Activated T-cell treated with anti-CD3 and anti-CD28 coated beads for 48 hours (primary cell): Measurements from ENCODE around the gene PLA2G7.

Experiments used
- DNase-seq: peaks from one replicate; pipeline ENCODE4 v3.0.0-alpha.2; 2020; ENCODE audit warnings: low read depth

Gene PLA2G7

DNA sequence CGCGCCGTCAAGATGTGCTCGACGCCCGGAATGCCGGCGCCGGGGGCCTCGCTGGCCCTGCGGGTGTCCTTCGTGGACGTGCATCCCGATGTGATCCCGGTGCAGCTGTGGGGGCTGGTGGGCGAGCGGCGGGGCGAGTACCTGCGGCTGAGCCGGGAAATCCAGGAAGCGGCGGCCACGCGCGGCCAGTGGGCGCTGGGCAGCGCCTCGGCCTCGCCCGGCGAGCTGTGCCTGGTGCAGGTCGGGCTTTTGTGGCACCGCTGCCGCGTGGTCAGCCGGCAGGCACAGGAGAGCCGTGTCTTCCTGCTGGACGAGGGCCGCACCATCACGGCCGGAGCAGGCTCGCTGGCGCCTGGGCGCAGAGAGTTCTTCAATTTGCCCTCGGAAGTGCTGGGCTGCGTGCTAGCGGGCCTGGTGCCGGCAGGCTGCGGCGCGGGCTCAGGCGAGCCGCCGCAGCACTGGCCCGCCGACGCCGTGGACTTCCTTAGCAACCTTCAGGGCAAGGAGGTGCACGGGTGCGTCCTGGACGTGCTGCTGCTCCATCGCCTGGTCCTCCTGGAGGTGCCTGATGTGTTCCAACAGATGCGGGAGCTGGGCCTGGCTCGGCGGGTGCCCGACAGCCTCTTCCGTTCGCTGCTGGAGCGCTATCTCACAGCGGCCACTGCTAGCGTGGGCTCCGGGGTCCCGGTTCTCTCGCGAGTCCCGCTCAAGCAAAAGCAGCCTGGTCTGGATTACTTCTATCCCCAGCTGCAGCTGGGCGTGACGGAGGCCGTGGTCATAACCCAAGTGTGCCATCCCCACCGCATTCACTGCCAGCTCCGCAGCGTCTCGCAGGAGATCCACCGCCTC lies 46.8 kb downstream of the PLA2G7 start:
- no peak for DNase-seq

DNA sequence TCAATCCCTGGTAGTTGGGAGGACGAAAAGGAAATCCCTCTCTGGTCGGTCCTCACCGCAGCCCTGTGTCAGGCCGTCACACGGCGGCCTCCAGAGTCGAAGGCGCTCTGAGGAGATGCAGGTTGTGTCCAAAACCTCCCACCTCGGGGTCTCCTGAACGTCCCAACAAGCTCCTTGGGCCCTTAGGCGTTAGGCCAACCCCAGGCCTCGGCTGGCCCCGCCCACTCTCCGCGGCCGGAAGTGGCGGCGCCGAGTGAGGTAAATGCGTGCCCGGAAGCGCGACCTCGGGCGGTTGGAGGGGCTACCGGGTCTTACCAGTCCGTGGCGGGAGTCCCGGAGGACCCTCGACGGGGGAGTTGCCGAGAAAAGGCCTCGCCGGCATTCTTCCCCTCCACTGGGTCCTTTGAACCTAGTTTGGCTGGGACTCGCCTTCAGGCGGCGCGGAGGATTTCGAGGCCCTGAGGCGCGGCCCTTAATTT lies 47.5 kb downstream of the PLA2G7 start, which contains the start of gene TDRD6:
TDRD6 (plus strand) TSS at position 267 of the 479 bp plus-strand sequence. CDS start 244 bp downstream, outside the sequence.
- no peak for DNase-seq

DNA sequence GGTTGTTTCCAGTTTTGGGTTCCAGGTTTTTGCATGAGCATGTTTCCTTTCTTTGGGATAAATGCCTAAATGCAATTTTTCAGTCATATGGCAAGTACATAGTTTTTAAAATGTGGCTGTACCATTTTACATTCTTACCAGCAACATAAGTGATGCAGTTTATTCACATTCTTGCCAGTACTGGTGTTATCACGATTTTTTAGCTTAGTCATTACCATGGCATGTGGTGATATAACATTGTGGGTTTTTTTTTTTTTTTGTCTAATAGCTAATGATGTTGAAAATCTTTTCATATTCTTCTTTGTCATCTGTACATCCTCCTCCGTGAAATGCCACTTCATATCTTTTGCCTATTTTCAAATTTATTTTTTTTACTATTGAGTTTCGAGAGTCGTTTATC lies 50.4 kb downstream of the PLA2G7 start:
- DNase-seq: no peak

DNA sequence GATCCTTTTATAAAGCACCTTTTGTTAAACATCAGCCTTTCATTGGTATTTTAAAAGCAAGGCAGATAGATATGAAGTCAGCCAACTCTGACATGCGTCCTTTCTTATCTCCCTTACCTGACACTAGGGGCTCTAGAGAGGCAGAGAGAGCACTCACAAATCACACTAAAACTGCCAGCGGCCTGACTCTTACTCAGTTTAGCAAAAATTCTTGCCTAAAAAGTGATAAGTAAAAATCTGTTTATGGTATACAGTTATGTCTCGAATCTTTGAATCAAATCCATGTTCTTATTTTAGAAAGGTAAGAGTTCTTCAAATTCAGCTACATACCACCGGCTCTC lies 57.9 kb downstream of the PLA2G7 start:
- DNase-seq: no peak

DNA sequence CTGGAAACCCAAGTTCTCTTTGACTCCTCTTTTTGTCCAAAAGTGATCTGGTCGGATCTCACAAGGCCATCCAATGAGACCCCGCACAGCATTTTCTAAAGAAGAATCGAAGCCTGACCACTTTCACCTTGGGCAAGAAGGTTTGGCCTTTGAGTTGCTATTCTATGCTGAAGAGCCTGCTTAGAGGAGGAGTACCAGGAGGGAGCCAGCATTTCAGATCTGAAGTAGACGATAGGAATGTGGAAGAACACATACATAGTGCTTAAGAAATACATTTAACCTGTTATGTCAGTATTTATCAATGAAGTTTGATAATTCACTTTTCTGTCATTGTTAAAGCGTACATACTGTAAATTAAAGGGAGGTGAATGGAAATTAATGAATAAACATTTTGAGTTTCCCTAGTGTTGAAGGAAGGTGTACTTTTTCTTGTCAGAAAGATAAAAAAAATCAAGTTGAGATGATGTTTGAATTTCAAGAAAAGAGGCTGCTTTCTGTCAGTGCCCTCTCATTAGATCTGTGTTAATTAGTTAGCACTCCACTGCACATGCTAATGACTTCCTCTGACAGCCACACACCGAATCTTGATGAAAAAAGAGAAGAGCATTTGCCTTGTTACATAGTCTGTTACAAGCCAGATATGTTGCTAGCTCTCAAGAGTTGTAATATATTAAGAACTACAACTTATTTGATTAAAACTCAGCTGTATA lies 58.4 kb downstream of the PLA2G7 start:
- DNase-seq: no peak

DNA sequence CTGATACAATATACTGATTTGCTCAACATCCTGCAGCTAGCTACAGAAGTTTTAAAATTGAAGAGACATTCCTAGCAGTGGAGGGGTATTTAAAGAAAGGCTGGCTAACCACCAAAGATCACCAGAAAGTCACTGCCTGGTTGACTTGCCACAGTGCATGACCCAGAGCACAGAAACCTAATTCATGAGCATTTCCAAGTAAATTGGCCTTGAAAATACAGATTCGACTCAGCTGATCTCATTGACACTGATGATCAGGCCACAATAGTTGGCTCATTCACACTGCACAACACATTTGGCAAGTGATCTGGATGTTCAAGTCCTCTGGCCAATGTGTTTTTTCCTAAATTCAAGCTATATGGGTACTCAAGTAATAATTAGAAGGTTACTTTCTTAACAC lies 60.8 kb downstream of the PLA2G7 start:
- no peak for DNase-seq

DNA sequence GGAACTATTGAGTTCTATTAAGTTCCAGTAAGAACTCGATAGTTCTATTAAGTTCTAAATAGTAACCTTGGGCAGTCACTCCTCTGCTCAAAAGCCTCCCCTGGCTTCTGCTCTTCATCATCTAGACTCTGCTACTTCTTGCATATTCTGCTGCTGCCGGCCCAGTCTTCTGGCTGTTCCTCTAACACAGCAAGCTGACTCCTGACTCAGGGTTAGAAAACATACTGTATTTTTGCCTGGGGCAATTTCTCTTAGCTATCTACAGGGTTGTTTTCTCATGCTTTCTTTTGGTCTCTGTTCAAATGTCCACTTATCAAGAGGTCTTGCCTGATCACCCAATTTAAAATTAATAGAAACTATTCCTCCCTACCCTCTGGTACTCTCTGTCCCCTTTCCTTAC lies 67.8 kb downstream of the PLA2G7 start:
- DNase-seq: no peak

DNA sequence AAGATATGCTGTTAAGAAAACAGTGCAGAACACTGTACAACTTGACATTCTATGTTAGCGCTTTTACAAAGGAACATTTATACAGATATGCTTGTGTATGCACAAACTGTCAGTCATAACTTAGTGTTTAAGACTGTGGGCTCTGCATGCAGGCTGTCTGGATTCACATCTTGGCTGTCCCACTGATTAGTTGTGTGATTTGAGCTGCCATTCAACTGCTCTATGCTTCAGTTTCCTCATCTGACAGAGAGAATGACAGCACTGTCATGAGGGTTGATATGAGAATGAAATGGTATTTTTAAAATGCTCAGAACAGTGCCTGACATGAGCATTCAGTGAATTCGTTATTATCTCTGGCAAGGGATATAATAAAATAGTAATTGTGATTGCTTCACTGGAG lies 73.7 kb downstream of the PLA2G7 start:
- DNase-seq: no peak

DNA sequence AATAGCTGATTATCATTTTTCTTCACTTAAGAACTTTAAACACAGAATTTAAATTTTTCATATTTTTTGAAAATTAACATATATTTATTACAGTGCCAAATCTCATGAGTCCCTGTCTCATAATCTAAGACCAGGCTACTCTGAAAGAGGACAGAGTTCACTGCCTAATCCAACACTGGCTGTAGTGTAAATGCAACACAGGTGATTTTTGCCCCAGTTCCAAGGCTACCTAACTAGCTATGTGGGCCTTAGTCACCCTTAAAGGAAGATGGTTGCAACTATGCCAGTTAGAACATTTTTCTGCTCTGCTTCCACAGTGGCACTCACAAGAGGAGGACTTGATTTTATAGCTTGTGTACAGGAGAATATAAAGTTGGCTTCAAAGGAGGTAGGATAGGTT lies 77.5 kb downstream of the PLA2G7 start:
- no peak for DNase-seq

DNA sequence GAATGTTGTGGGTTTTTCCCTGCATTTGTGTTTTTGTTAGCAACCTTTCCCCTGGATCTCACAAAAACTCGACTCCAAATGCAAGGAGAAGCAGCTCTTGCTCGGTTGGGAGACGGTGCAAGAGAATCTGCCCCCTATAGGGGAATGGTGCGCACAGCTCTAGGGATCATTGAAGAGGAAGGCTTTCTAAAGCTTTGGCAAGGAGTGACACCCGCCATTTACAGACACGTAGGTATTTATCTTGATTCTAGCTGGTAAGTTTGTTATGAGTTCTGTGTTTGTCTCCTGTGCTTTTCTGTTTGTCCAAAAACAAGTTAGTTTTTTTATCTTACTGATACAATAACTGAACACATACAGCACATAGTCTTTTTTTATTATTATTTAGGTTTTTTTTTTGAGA lies 79.4 kb downstream of the PLA2G7 start:
- no peak for DNase-seq
